Mesothelial cell of epicardium (in vitro differentiated cells): Measurements from ENCODE around the gene EIF4E2. TPM values are rescaled to one million over a fixed set of nuclear protein-coding genes. Genes with fewer than 3 reads are reported as not detected.

Source experiments
- DNase-seq, 2 experiments: peaks; one replicate each; pipeline ENCODE4 v3.0.0; 2021; ENCODE audit warnings: low spot score in 2 of 2; ENCODE audit not compliant: unreplicated experiment in 2 of 2
- H3K27ac Mint-ChIP-seq: 2 replicates; pipeline ENCODE4 v1.8.0; 2021; ENCODE audit warnings: mixed read lengths
- H3K27me3 Mint-ChIP-seq: 2 replicates; pipeline ENCODE4 v1.8.0; 2021; ENCODE audit warnings: low read depth, mixed read lengths
- H3K36me3 Mint-ChIP-seq: 2 replicates; pipeline ENCODE4 v1.8.0; 2021; ENCODE audit warnings: mixed read lengths
- H3K4me1 Mint-ChIP-seq: 2 replicates; pipeline ENCODE4 v1.8.0; 2021; ENCODE audit warnings: mixed read lengths
- H3K4me3 Mint-ChIP-seq: 2 replicates; pipeline ENCODE4 v1.8.0; 2021; ENCODE audit warnings: mild to moderate bottlenecking, moderate library complexity, mixed read lengths
- H3K9me3 Mint-ChIP-seq: 2 replicates; pipeline ENCODE4 v1.8.0; 2021; ENCODE audit warnings: mixed read lengths
- CTCF ChIP-seq: fragments of 200-600 bp; sonication (generic); IDR thresholded peaks from one replicate; pipeline ENCODE4 v1.5.0; 2021; ENCODE audit warnings: antibody characterized with exemption; ENCODE audit not compliant: unreplicated experiment
- total RNA-seq: library from RNA; stranded (reverse); gene quantifications from 3 replicates; pipeline ENCODE4 v1.2.1, GENCODE V29; 2021

EIF4E2 gene
- total RNA-seq, 1 donor from 2014 or later, result 72.5 TPM

- no peaks in the 10 kb centered on the region for H3K27me3 Mint-ChIP-seq
- no peak for DNase-seq
- H3K9me3 Mint-ChIP-seq, result peaks cover 11% of the 10 kb centered on the region
- H3K36me3 Mint-ChIP-seq, result peaks cover 39% of the 10 kb centered on the region
- H3K4me3 Mint-ChIP-seq, result no peak overlapping the region
- TF ChIP-seq CTCF, result no peak
- no peaks in the 10 kb centered on the region for H3K4me1 Mint-ChIP-seq
- H3K27ac Mint-ChIP-seq, result no peak overlapping the region
Measured at GRCh38 chr2:232584238-232584637, 33.7 kb downstream of the EIF4E2 start.

- no peak for DNase-seq
Measured at GRCh38 chr2:232586943-232587505, 36.5 kb downstream of the EIF4E2 start.

GRCh38 chr2:232587512-232587911 is 37.0 kb downstream of the EIF4E2 start:
- Mint-ChIP-seq H3K27me3 (no peaks in the 10 kb centered on the region), H3K36me3 (peaks cover 24% of the 10 kb centered on the region), H3K9me3 (peaks cover 15% of the 10 kb centered on the region), H3K4me3 (no peak overlapping the region), H3K4me1 (no peaks in the 10 kb centered on the region), H3K27ac (no peak overlapping the region)
- TF ChIP-seq CTCF, result no peak
- no peak for DNase-seq

More at GRCh38 chr2:232586943-232587505, 36.5 kb downstream of the EIF4E2 start:
- Mint-ChIP-seq H3K27ac (no peak overlapping the region), H3K36me3 (peaks cover 28% of the 10 kb centered on the region), H3K27me3 (no peaks in the 10 kb centered on the region), H3K9me3 (peaks cover 15% of the 10 kb centered on the region), H3K4me3 (no peak overlapping the region), H3K4me1 (no peaks in the 10 kb centered on the region)
- TF ChIP-seq CTCF, result no peak

GRCh38 chr2:232588031-232588430 is 37.5 kb downstream of the EIF4E2 start:
- Mint-ChIP-seq H3K36me3 (peaks cover 20% of the 10 kb centered on the region), H3K9me3 (peaks cover 15% of the 10 kb centered on the region), H3K27ac (no peak overlapping the region), H3K27me3 (no peaks in the 10 kb centered on the region), H3K4me3 (no peak overlapping the region), H3K4me1 (no peaks in the 10 kb centered on the region)
- DNase-seq, result no peak
- no peak for TF ChIP-seq CTCF

- TF ChIP-seq CTCF, result no peak
- Mint-ChIP-seq H3K9me3 (peaks cover 14% of the 10 kb centered on the region), H3K27ac (no peak overlapping the region), H3K4me3 (no peak overlapping the region), H3K27me3 (no peaks in the 10 kb centered on the region), H3K4me1 (no peaks in the 10 kb centered on the region), H3K36me3 (peaks cover 12% of the 10 kb centered on the region)
- DNase-seq, result no peak
Measured at GRCh38 chr2:232588680-232589585, 38.4 kb downstream of the EIF4E2 start.
